GM21737 (cell line): ENCODE measurements around the gene SIRPA.

Source experiments
- ATAC-seq: cut with Tn5 transposase; IDR thresholded peaks from one replicate; pipeline ENCODE4 v1.9.1; 2021; ENCODE audit warnings: mild to moderate bottlenecking, moderate library complexity; ENCODE audit not compliant: unreplicated experiment

The SIRPA gene

DNA sequence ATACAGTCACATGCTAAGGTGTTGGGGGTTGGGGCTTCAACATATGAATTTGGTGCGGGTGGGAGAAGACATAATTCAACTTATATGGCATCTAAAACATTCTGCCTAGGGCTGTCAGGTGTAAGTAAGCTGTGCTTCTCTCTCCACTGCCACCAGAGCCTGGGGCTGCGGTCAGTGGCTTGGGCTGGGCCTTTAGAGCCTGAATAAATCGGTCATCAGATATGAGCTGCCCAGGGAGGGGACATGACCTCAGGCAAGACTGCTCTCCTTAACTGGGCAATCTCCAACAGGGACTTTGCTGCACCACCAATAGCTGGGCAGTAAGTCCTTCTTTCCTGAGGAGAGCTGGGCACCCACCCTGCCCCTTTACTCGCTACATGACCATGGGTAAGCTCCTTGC, 24.9 kb upstream of the SIRPA start:
- no peak for ATAC-seq

DNA sequence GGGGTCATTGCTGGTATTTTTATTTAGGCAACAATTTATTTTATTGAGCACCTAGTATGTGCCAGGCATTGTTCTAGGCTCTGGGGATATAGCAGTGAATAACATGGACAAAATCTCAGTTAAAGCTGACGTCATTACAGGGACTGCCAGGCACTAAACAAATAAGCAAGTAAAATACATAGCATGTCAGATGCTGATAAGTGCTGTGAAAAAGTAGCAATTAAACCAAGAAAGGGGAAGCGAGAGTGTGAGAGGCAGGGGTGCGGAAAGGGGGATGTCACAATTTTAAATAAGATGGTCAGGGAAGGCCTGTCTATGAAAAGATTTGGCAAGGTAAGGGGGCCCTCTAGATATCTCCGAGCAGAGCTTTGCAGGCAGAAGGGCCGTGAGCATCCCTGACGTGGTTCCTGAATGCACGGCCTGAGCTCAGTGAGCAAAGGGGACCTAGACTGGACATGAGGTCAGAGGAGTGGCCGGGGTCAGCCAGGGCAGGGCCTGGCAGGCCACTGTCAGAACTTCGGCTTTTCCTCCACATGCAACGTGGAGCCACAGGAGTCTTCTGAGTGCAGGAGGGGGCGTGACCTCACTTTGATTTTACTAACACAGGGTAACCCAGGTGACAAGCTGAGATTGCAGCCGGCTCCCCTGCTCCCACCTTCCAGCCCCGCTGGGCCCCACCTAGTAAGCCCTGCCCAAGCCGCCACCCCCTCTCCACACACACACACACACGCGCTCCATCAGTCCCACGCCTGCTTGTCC, 24.2 kb upstream of the SIRPA start:
- no peak for ATAC-seq

DNA sequence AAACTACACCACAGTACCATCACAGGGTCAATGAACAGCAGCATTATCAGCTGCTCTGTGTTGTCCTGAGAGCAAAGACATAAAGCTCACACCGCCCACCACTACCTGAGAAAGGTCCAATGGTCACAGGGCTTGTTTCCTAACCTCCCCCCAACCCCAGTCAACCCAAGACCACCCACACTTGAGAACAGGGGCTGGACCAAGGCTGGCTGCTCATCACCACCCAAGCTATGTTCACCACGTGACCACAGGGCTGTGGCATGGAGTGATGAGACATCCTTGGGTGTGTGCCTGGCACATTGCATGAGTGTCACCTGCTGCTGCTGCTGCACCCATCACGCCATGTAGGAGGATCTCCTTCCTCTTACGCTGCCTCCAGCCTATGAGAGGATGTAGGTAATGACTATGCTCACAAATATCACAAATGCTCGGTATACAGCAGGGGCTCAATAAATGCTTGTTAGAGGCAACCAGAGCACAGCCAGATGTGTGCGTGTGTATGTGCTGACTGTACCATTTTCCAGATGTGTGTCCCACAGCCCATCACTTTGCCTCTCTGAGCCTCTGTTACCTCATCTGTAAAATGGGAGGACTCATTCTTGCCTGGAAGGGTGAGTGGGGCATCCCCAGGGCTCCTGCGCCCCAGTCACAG, 23.3 kb upstream of the SIRPA start:
- no peak for ATAC-seq

DNA sequence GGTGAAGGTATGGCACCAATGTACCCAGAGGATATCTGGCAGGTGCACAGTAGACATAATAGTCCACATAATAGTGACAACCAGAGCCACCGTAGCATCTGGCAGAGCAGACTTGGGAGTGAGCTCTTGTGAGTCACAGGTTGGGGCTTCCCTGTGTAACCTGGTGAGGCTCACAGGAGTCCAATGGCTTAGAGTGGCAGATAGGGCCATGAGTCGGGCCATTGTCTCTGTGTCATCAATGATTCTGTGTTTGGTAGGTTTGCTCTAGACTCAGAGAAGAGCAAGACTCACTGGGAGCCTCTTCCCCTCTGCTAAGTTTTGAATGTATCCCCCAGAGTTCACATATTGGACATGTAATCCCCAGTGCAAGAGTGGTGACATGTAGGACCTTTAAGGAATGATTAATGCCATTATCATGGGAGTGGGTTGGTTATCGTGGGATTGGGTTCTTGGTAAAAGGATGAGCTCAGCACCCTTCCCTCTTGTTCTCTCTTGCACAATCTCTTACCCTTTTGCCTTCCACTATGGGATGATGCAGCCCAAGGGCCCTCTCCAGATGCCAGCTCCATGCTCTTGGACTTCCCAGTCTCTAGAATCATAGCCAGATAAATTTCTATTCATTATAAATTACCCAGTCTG, 22.6 kb upstream of the SIRPA start:
- ATAC-seq, result no peak

DNA sequence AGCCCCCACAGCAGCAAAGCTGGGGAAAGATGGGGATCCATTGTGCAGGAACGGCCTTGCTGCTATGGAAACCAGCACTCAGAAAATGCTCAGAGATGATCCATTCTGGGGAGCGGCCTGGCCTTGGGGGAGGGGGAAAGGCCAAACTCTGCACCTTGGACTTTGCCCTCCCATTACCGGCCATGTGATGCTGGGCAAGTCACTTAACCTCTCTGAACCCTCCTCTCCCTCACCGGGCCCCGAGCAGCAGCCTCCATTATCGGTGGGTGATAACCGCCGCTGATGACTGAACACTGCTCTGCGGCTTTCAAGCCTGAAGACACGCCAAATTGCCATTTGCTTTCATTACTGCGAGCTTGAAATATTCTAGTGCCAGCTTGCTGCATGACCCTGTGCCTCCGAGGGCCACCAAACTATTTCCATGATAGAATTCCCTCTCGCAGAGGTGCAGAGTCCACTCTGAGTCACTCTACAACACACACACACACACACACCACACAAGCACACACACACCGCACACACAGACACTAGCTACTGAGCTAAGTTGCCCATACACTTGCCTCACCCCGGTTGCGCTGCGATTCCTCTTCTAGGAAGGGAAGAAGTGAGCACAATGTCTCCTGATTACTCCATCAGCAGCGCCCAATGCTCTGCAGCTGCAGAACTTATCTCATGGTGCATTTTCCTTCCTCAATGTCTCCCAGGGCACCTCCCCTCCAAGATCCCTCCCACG, 20.6 kb upstream of the SIRPA start:
- no peak for ATAC-seq

DNA sequence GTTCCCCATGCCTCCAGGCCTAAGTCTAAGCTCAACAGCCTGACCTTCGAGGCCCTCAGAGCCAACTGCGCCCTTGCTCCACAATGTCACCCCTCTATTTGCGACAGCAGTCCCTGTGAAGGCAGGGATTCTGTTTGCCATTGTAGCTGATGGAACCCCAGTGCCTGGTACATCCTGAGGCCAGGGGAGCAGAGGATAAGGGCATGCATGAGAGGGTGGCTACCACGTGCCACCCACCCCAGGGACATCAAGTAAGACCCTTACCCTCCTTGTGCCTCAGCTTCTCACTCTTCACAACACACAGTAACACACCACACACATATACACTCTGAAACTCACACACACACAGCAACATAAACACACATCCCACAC, 20.0 kb upstream of the SIRPA start:
- ATAC-seq, result no peak

DNA sequence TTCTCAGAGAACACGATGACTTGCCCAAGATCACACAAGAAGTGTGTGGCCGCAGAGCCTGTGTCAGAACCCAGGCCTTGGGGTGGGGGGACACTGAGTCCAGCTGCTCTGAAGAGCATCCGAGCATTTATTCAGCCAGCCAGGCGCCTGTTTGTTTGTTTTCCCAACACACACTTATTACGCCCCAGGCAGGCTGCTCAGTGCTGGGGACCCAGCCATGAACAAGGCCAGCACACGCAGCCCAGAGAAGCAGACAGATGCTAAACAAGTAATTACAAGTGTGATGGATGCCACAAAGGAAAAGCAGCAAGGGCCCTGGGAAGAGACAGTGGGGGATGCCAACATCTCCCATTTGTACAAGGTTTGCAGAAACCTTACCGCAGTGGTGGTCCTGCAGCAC, 19.4 kb upstream of the SIRPA start:
- ATAC-seq, result no peak

DNA sequence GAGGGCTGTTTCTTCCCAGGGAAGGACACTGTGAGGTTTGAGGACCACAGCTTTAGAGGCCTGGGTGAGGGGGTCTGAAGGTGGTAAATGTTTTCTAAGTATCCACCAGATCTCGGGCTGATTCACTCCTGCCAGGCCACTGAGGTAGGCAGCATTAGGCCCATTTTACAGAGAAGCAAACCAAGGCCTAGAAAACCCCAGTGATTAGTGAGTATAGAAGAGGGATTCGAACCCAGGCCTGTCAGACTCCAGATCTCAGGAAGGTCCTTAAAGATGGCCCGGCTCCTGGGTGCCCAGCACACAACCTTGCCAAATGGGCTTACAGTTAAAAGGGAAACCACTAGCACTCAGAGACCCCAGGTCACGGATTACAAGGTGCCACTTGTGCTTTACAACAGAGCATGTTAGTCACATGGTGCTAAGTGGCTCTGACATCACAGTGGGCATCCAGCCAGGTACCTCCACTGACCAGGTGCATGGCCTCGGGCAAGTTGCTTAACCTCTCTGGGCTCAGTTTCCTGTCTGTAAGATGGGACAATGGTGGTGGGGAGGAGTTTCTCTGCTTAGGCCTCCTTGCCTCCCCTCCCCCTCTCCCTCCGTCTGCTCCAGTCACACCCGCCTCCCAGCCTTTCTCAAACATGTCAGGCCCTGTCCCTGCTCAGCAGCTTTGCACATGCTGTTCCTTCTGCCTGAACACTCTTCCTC, 18.8 kb upstream of the SIRPA start:
- ATAC-seq, result no peak

DNA sequence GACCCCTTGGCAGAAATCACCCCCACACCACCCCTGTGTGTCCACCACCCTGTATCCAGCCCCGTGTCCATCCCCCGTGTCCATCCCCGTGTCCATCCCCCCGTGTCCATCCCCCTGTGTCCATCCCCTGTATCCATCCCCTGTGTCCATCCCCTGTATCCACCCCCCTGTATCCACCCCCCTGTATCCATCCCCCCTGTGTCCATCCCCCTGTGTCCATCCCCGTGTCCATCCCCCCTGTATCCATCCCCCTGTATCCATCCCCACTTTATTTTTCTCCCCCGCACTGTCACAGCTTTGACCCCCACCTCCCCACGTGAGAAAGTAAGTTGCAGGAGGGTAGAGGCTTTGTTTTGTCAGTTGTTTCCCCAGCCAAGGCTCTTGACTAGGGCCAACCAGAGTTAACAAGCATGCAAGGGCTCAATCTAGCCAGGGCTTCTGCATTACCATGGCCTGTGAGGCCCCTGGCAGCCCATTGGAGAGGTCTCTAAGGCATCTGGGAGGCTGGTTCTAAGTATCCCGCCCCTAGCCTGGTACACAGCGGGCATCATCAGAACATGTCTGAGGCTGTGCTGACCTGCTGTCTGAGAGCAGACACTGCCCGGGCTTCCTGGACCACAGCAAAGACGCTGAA, 18.1 kb upstream of the SIRPA start:
- no peak for ATAC-seq

DNA sequence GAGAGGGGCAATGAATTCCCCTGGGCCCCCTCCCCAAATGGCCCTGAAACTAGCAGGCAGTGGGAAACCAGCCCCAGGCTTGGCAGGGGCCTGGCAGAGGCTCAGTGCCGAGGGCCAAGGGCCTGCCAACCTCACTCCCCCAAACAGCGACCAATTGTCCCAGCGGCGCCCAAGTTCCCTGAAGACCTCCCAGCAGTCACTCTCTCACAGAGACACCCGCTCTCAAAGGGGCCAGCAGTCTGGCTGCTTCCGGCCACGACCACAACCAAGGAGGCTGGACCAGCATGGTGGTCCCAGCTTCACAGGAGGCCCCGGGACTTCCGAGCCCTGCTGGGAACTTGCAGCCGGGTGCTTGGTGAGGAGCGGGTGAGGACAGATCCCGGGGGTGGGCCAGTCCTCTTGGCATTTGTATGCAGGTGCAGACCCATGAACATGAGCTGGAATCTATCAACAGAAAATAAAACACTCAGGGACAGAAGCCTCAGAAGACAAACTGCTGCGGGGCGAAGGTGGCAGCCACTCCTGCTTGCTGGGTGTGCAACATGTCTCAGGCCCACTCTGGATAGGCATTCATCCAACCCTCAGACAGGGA, 17.5 kb upstream of the SIRPA start:
- ATAC-seq, result no peak

DNA sequence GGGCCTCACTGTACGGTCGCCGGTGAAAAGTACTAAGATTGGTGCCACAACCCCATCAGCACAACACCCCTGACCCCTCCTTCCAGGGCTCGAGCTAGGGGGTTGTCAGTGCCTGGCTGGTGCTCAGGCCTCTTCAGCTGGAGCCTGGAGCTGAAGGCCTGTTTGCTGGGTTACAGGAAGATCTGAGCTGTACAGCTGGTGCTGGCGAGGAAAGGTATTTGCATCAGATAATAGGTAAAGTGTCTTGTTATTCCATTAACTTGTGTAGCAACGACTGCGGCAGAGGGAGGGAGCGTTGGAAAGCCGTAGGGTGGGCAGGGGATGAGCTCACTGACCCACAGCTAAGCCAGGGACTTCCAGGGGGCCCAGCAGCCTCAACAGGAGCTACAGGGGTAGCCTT, 15.8 kb upstream of the SIRPA start:
- ATAC-seq, result no peak

DNA sequence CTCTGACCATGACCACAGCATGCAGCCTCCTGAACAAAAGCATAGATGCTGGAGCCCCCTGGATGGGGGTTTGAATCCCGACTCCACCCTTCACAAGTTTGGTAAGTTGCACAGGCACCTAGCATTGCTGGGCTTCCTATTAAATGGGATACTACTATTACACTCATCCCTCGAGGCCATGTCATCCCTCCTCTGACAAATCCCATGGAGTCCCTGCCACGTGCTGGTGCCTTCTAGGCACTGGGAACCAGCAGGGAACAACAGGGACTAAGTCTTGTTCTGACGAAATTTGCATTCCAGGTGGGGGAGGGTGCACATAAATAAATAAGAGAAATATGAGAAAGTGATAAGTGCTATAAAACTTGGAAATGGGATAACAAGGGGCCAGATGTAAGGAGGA, 15.3 kb upstream of the SIRPA start:
- no peak for ATAC-seq

DNA sequence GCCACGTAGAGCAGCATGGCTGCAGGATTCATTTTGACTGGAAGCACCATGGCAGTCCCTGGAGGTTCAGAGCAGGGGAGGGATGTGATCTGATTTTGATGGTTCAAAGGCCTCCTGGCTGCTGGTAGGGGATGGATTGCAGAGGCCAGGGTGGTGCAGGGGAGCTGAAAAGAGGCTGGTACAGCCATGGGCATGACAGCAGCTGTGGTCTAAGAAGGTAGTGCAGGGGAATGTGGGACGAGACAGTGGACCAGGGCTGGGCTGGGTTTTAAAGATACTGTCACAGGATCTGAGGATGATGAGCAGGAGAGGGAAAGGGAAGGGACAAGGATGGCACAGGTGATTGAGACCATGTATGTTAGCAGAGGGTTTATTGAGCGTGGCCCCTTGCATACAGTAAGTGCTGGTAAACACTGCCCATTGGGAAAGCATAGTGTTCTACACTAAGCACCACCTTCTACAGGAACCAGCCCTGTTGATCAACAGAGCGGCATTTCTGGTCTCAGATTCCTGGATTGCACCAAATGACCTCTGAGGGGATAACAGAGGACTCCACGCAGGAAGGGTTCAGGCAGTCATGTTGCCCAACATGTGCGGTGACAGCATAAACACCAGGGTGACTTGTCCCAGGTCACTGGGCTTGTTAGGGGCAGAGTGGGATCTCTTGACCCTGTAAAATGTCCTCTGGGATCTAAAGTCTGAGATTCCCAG, 14.5 kb upstream of the SIRPA start:
- no peak for ATAC-seq

DNA sequence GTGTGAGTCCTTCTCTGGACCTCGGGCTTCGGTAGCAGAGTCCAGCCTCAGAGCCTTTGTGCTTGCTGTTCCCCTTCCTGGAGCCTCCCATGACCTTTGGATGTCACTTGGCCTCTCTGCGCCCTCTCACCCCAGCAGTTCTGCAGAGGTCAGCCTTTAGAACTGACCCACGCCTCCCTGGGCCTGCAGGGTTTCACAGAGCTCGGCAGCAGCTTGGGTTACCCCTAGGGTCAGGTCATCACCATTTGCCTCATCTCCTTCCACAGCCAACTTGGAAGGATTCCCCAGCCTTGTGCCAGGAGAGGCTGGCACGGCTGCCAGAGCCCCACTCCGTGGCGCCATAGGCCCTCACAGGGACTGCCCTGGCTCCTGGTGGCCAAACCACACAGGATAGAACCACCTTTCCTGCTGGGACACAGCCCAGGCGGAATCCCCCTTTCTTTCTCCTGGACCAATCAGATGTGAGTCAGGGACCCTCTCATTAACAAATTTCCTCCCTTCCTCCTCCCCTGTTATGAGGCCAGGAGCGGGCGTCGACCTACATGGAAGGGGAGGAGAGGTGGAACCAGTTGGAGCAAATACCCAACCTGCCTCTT, 13.9 kb upstream of the SIRPA start:
- no peak for ATAC-seq

DNA sequence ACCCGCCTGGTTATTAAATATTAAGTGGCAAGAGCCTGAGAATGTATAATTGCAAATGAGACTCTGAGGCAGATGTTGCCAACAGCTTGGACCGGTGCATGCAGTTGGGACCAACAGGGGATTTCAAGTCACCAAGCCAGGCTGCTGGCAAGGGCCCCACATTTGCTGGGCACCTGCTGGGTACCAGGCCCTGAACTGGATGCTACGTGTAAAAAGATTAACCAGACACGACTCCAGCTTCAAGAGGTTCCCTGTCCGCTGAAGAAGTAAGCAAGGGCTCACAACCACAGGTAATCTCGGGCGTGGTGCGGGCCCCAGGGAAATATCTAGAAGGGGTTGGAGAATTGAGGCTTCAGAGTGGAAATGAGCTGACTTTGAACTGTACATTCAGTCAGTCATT, 13.2 kb upstream of the SIRPA start:
- no peak for ATAC-seq

DNA sequence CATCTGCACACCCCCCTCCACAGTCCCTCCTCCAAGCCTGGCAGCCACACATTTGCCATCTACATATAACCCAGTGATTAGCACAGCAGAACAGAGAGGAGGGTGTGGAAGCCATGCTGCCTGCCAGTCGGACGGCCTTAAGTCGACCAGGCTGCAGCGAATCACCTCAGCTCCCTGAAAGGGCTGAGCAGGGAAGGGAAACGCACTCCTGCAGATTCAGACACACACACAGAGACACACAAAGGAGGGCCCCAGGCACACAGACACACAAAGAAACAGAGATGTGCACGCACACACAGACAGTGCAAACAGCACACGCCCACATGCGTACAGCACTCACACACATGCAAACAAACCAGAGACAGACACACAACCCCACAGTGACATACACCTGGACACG, 11.2 kb upstream of the SIRPA start:
- no peak for ATAC-seq

DNA sequence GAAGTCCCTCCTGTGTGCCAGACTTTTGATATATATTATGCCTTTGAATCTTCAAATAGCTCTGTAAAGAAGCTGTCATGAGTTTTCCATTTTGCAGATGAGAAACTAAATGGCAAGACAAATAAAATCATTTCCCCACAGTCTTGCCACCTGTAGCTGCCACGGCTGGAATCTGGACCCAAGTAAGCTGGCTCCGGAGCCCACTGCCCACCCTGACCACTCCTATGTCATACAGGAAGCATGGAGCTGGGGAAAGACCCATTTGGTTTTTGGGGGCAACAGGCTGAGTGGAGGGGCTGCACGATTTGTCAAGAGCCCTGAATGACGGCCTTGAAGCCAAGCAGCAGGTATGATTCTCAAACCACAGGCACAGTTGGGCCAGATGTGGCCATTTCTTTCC, 10.0 kb upstream of the SIRPA start:
- no peak for ATAC-seq

DNA sequence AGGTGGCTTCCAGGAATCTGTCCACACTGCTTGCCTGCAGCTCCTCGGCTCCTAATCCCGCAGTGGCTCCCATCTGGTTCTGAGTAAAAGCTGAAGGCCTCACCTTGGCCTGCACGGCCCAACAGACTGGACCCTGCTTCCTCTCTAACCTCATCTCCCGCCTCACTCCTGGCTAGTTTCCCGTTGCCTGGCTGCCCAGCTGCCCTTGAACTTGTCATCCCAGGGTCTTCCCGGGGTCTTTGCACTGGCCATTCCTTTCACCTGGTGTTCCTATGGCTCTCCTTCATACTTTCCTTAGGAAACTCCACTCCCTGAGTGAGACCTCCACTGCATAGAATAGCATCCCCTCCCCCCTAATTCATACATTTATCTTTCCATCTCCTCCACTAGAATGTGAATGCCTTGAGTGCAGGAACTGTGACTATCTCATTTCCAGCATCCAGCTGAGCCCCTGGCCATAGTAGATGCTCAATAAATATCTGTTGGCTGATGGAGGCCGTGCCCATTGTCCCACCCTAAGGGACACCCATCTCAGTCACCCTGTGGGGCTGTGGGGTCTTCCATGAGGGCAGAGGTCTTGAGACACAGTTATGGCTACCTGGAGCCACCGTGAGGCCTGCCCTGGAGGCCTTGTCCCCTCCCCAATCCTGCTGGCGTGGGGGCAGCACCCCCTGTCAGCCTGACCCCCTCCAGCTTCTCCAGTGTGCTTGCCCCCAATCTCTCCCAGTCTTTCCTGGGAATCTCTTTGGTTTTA, 9.1 kb upstream of the SIRPA start:
- ATAC-seq, result no peak

DNA sequence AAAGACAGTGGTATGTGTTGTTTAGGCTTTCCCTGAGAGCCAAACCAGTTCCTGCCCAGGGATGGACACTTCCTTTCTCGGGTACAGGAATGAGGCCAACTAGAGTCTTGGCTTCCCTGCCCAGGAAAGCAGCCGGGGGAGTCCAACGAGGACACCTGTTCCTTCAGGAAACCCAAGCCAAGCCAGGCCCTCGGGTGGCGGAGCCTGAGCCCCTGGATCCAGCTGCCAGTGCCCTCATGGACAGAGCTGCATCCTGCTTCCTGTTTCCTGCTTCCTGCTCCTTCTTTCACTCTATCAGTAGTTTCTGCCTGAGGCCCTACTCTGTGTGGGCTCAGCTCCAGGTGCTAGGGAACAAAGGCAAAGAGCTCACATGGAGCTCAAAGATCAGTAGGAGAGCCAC, 7.9 kb upstream of the SIRPA start:
- ATAC-seq, result no peak
